Embryonic facial prominence (tissue), 1 donor: Measurements from ENCODE around the gene APOB.
"Not testable (repeated sequence)": the region's sequence is repeated elsewhere in the genome, so short reads cannot be mapped to it uniquely, and the experiment has no call there.

Experiments used
- DNase-seq: peaks from one replicate; pipeline ENCODE4 v3.0.0-alpha.2; 2016; ENCODE audit errors: extremely low spot score

APOB gene

DNA sequence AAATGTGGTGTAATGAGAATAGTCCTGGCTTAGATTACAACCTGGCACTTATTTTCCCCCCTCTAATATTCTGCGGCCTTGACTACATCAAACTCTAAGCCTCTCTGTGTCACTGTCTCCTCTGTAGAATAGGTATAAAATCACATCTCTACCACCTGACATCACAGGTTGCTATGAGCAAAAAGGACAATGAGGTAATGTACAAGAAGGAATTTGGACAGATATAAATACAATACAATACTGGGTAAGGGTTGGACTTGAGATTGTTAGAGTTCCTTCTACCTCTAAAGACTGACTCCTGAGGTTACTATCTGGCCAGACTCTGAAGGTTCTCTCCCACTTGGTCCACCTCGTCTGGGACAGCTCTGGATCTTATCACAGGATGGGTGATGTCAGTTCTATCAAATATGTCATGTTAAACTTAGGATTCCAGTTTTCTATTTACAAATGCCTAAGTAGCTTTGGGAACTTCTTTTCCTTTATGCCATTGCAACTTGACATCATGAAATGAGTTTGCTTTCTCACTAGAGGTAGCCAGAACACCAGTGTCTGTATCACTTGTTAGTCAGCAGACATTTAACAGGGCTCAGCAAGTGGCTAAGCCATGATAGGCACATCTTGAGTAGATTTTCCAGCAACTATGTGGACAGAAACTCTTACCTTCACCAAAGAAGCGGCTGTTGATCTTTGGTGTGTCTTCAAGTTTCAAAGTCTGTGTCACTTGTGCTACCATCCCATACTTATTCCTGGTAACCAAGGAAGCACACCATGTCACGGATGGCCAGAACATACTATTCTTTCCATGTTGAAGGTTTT is 9.5 kb downstream of the APOB start:
- no peak for DNase-seq

- DNase-seq, result no peak
Measured at GRCh38 chr2:21033237-21034155, 10.4 kb downstream of the APOB start.

DNA sequence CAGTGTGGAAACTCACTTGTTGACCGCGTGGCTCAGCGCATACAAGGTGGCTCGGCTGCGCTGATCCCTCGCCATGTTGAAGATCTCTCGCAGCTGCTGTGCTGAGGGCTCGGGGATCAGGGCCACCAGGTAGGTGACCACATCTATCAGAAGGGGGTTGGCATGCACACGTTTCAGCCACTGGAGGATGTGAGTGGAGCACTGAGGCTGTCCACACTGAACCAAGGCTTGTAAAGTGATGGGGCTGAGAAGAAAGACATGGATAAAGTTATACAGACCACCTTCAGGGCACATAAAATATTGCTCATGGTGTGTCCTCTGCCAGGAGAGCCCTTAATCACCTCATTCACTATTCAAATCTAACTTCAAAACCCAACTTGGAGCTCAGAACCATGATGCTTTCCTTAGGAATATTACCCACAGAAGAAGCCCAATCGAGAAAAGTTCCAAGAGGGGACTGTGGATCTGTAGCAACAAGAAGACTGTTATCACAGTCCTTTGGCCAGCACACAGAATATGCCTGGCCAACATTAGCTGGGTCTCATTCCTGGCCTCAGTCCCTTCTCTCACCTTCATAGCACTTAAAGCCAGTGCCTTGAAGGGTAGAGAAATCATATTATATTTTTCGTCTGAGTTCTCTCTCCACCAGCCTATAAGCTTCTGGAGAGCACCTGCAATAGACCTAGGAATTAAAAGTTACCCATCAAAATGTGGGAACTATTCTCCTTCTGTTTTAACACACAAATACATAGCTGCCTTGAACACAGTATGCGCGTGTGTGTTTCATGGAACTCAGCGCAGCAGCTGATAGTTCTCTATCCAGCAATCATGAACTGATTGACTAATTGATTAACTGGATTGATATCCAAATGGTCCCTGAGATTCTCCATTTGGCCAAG is 11.3 kb downstream of the APOB start:
- no peak for DNase-seq

- DNase-seq, result no peak
Measured at GRCh38 chr2:21030983-21031968, 12.6 kb downstream of the APOB start.

GRCh38 chr2:21029519-21029918 is 14.4 kb downstream of the APOB start:
- DNase-seq, result no peak

DNA sequence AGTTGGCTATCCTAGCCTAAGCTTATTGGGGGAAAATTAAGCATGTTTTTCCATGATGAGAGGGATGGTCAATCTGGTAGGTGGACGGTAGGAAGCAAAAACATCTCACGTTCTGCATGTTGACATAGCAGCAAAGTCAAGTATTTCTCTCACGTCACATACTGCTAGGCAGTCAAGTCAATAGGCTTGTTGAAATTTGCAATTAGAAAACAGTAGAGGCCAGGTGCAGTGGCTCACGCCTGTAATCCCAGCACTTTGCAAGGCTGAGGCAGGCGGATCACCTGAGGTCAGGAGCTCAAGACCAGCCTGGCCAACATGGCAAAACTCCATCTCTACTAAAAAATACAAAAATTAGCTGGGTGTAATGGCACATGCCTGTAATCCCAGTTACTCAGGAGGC is 14.9 kb downstream of the APOB start:
- not testable (repeated sequence) for DNase-seq

DNA sequence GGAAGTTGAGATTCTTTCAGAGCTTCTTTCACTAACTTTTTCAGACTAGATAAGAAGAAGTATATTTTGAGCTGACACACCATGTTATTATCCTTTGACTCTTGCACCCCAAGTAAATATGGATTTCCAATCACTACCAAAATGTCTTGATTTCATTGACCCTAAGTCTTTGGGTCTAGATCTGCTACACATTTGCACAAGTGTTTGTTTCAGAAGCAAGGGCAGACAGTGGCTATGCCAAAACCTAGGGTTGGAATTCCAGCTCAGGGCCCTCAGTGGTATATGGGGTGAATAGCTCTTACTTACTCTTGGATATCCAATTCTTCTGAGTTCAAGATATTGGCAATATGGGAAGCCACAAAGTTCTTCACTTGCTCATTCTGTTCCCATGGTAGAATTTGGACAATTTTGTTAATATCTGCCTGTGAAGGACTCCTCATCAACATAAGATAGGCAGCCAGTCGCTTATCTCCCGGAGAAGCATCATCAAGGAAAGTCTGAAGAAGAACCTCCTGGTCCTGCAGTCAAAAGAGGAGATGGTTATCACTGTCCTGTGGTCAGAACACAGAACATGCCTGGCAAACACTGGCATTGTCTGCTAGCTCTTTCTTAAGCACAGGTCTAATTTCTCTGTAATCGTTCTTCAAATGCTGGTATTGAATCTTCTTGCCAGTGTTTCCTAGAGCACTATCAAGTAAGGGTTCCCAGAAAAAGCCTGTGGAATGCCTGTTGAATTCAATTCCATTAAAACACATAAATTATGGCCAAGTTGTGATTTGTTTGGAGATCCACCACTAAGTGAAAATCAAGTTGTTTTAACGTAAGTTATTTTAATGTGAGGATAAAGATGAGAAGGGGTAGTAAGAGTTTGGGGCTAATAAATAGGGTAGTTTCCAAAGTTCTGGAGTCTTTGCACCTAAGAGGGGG is 15.6 kb downstream of the APOB start:
- DNase-seq, result no peak

GRCh38 chr2:21026479-21027282 is 17.2 kb downstream of the APOB start:
- no peak for DNase-seq

GRCh38 chr2:21025690-21026478 is 18.0 kb downstream of the APOB start:
- DNase-seq, result no peak

- DNase-seq, result no peak
Measured at GRCh38 chr2:21024722-21025389, 19.0 kb downstream of the APOB start.

DNA sequence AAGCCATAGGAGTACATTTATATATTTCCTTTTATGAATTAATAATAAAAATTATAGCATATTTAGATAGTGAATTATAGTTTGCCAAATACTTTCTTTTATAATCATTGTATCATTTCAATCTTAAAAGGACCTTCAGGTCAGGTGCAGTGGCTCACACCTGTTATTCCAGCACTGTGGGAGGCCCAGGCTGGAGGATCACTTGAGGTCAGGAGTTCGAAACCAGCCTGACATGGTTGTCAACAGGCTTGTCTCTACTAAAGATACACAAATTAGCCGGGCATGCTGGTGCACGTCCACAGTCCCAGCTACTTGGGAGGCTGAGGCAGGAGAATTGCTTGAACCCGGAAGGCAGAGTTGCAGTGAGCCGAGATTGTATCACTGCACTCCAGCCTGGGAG is 19.7 kb downstream of the APOB start:
- no peak for DNase-seq

- no peak for DNase-seq
Measured at GRCh38 chr2:21023419-21024181, 20.3 kb downstream of the APOB start.

GRCh38 chr2:21022792-21023367 is 21.0 kb downstream of the APOB start:
- no peak for DNase-seq

- DNase-seq, result no peak
Measured at GRCh38 chr2:21021430-21021829, 22.4 kb downstream of the APOB start.

GRCh38 chr2:21020668-21021288 is 23.1 kb downstream of the APOB start:
- no peak for DNase-seq
